SU-DHL-6 (cell line): ENCODE data around the gene SLC25A4.

Experiments used
- H2AFZ ChIP-seq: fragments of 200-600 bp; sonication (generic); 2 replicates; pipeline ENCODE4 v1.6.1; 2014; ENCODE audit warnings: low read depth, mild to moderate bottlenecking, moderate library complexity, mixed read lengths, antibody characterized with exemption, low read length; ENCODE audit not compliant: severe bottlenecking
- H3F3A ChIP-seq: fragments of 200-600 bp; shearing (Covaris generic); 2 replicates; pipeline ENCODE4 v1.6.0; 2016; ENCODE audit warnings: antibody characterized with exemption, mild to moderate bottlenecking; ENCODE audit not compliant: insufficient read depth
- H3K27ac ChIP-seq: fragments of 200-600 bp; sonication (generic); 2 replicates; pipeline ENCODE4 v1.5.1; 2016; ENCODE audit warnings: low read depth, mild to moderate bottlenecking, low read length, moderate library complexity, mixed read lengths
- H3K27me3 ChIP-seq: fragments of 200-600 bp; sonication (generic), shearing (Covaris generic); 2 replicates; pipeline ENCODE4 v1.6.0; 2014; ENCODE audit warnings: mild to moderate bottlenecking, low read length
- H3K36me3 ChIP-seq: fragments of 200-600 bp; sonication (generic); 2 replicates; pipeline ENCODE4 v1.6.1; 2014; ENCODE audit warnings: mild to moderate bottlenecking, low read length, mixed read lengths
- H3K4me2 ChIP-seq: fragments of 300-600, 200-600 bp; shearing (Covaris generic), sonication (generic); 2 replicates; pipeline ENCODE4 v1.6.0; 2014; ENCODE audit warnings: low read length, low read depth, mild to moderate bottlenecking; ENCODE audit not compliant: poor library complexity, severe bottlenecking
- H3K4me3 ChIP-seq: fragments of 200-600 bp; sonication (generic); 2 replicates; pipeline ENCODE4 v1.5.1; 2014; ENCODE audit warnings: antibody characterized with exemption, low read length, mild to moderate bottlenecking, mixed read lengths; ENCODE audit not compliant: insufficient read depth, poor library complexity, severe bottlenecking
- H3K79me2 ChIP-seq: fragments of 200-600 bp; sonication (generic); 2 replicates; pipeline ENCODE4 v1.6.1; 2014; ENCODE audit warnings: mild to moderate bottlenecking, low read length, moderate library complexity; ENCODE audit not compliant: insufficient read depth
- H3K9ac ChIP-seq: fragments of 200-600 bp; sonication (generic); 2 replicates; pipeline ENCODE4 v1.7.0; 2014; ENCODE audit warnings: mild to moderate bottlenecking, low read length
- H3K9me2 ChIP-seq: fragments of 200-600 bp; sonication (generic); replicated peaks from 2 replicates; pipeline ENCODE4 v1.6.1; 2014; ENCODE audit warnings: low read length; ENCODE audit not compliant: insufficient read depth
- H3K9me3 ChIP-seq: fragments of 200-600 bp; sonication (generic); 2 replicates; pipeline ENCODE4 v1.6.1; 2014; ENCODE audit warnings: low read length, mixed read lengths; ENCODE audit not compliant: insufficient read depth
- H4K20me1 ChIP-seq: fragments of 200-600 bp; sonication (generic); 2 replicates; pipeline ENCODE4 v1.6.1; 2014; ENCODE audit warnings: low read depth, mild to moderate bottlenecking, antibody characterized with exemption, low read length, moderate library complexity, mixed read lengths
- CTCF ChIP-seq: fragments of 200-600 bp; sonication (generic); IDR thresholded peaks from one replicate; pipeline ENCODE4 v1.5.1; 2017; ENCODE audit warnings: antibody characterized with exemption, mild to moderate bottlenecking, low read length, moderate library complexity; ENCODE audit not compliant: insufficient read depth, poor library complexity, severe bottlenecking
- EZH2phosphoT487 ChIP-seq: fragments of 200-600 bp; sonication (generic), shearing (Covaris generic); conservative IDR thresholded peaks from 2 replicates; pipeline ENCODE4 v1.6.1; 2018; ENCODE audit warnings: mild to moderate bottlenecking, antibody characterized with exemption, low read length, moderate library complexity, mixed read lengths

Gene SLC25A4

DNA sequence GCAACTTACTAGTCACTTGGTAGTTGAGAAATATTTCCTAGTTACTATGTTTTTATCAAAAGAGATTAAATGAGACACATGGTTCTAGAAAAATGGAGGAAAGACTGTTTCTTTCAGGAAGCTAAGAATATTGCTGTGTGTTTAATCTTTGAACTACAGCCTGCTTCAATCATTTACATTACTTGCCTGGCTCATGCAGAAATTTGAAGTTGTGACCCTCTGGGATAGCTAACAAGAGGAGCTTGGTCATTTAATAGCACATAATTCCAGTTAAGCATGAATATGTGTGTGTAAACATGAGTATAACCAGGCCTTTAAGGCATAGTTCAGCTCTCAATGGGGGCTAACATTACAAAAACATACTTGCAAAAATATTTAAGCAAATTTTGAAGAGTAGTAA lies 44.6 kb upstream of the SLC25A4 start:
- Histone ChIP-seq H4K20me1 (no peaks in the 10 kb centered on the region), H3F3A (no peaks in the 10 kb centered on the region), H3K9me3 (no peaks in the 10 kb centered on the region), H3K4me2 (no peak overlapping the region), H3K36me3 (no peaks in the 10 kb centered on the region), H3K27ac (no peak overlapping the region), H3K9me2 (no peaks in the 10 kb centered on the region), H3K4me3 (no peak overlapping the region), H3K79me2 (no peaks in the 10 kb centered on the region), H3K9ac (no peak overlapping the region), H2AFZ (no peak overlapping the region), H3K27me3 (peaks cover 4% of the 10 kb centered on the region; the same call in 1 of the 2 replicates)
- TF ChIP-seq EZH2phosphoT487 (no peak), CTCF (no peak)

- Histone ChIP-seq H4K20me1 (no peaks in the 10 kb centered on the region), H3K4me3 (no peak overlapping the region), H3K9me2 (no peaks in the 10 kb centered on the region), H3K79me2 (no peaks in the 10 kb centered on the region), H3K36me3 (no peaks in the 10 kb centered on the region), H2AFZ (no peak overlapping the region), H3K9me3 (no peaks in the 10 kb centered on the region), H3K4me2 (no peak overlapping the region), H3K27me3 (peaks cover 4% of the 10 kb centered on the region; the same call in 1 of the 2 replicates), H3K9ac (no peak overlapping the region), H3K27ac (no peak overlapping the region), H3F3A (no peaks in the 10 kb centered on the region)
- TF ChIP-seq EZH2phosphoT487 (no peak), CTCF (no peak)
Measured at GRCh38 chr4:185099024-185099682, 43.9 kb upstream of the SLC25A4 start.

- no peak overlapping the region for H3K9ac ChIP-seq
- no peaks in the 10 kb centered on the region for H3K79me2 ChIP-seq
- no peaks in the 10 kb centered on the region for H3F3A ChIP-seq
- H4K20me1 ChIP-seq: no peaks in the 10 kb centered on the region
- H3K9me3 ChIP-seq: no peaks in the 10 kb centered on the region
- H3K27ac ChIP-seq: no peak overlapping the region
- H3K4me2 ChIP-seq: no peak overlapping the region
- no peaks in the 10 kb centered on the region for H3K36me3 ChIP-seq
- no peak overlapping the region for H2AFZ ChIP-seq
- no peaks in the 10 kb centered on the region for H3K9me2 ChIP-seq
- no peak overlapping the region for H3K4me3 ChIP-seq
- no peak for TF ChIP-seq CTCF
- peaks cover 4% of the 10 kb centered on the region; the same call in 1 of the 2 replicates for H3K27me3 ChIP-seq
Measured at GRCh38 chr4:185099940-185100339, 43.1 kb upstream of the SLC25A4 start.
